Stimulated activated CD4-positive, alpha-beta T cell treated with anti-CD3 and anti-CD28 coated beads, Interleukin-4, amount 100 ng/mL, for 48 hours (primary cell): ENCODE results near the gene MAN2C1.

Experiments used
- DNase-seq, 2 donors: peaks; one replicate each; pipeline ENCODE4 v3.0.0-alpha.2; 2020; ENCODE audit warnings: low read depth in 2 of 2

Gene MAN2C1

DNA sequence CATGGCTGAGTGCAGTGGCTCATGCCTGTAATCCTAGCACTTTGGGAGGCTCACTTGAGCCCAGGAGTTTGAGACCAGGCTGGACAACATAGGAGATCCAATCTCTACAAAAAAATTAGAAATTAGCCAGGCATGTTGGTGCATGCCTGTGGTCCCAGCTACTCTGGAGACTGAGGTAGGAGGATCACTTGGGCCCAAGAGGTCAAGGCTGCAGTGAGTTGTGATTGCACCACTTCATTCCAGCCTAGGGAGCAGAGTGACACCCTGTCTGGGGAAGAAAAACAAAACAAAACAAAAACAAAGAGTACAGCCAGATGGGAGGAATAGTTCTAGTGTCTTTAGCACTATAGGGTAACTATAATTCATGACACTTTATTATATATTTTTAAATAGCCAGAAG is 58.7 kb downstream of the MAN2C1 start:
- no peak for DNase-seq

DNA sequence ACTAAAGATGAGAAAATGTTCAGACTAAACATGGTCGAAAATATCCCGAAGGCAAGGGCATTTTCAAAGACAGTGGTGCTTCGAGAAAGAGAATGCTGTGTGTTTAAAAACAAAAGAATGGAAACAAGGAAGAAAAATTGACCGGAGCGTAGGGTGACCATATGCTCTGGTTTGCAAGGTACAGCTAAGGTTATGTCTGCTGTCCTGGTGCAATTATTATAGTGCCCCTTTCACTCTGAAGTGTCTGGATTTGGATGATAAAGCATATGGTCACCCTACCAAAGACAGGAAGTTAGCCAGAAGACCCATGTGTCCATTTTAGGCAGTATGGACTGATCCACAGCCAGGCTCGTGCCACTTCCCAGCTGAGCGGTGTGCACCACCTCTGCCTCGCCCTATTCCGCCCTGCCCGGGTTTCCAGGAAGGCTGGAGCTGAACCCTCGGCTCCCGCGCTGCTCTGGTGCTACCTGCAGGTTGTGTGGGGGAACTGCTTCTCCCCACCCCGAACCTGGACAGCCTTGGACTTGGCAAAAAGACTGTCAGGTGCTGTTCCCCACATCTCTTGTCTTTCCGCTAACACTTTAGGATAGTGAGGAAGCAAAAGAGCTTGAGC is 60.5 kb downstream of the MAN2C1 start:
- DNase-seq, result peak; percentile 11 to 17

DNA sequence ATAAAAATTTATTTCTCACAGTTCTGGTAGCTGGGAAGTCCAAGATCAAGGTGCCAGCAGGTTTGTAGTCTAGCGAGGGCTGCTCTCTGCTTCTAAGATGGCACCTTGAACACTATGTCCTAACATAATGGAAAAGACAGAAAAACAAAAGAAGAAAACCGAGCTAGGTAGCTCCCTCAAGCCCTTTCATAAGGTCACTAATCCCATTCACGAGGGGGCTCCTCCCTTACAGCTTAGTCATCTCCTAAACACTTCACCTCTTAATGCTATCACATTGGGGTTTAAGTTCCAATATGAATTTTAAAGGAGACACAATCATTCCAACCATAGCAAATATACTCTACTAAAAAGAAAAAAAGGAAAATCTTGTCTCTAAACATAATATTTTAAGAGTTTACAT is 62.2 kb downstream of the MAN2C1 start:
- DNase-seq, result no peak
